ENCODE data around the gene TRIM47. TPM values are rescaled to one million over a fixed set of nuclear protein-coding genes. Genes with fewer than 3 reads are reported as not detected.

TRIM47 gene
- total and polyA plus RNA-seq, 8 donors: 13.4 to 63.8 (median 20.8) TPM

DNA sequence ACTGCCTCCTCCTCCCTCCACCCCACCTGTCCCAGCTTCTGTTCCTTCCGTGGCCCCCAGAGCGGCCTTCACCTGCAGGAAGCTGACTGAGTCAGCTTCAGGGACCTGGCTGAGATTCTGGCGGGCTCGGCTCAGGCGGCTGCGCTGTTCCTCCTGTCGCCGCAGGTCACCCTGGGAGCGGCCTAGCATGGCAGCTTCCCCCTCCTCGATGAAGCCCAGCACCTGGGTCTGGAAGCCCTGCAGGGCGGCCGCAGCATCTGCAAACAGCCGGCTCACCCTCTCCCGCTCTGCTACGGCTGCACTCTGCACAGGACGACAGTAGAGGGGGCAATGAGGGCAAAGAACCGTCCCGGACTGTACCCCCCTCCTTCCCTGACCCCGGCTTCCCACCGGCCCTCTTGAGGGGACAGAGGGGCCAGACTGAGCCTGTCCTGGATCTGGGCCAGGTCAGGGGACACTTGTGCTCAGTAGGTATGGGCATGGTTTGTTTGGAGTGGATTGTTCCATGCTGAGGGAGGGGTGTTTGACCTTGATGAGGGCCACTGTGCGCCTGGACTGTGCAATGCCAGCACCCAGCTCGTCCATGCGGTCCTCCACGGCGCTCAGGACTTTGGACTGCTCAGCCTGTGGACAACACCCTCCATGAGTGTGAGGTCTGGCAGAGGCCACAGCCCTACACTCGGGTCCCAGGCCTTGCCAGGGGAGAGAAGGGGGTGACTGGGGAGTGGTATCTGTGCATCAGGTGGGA lies 2.0 kb downstream of the TRIM47 start:
- H3K4me1 ChIP-seq: peaks cover 29 to 72% of the 10 kb centered on the region in 2 donors
- peak in 1 of 4 donors; percentile 77 for DNase-seq
- intact Hi-C loops (cut with DNase I): no loop called here
- TF ChIP-seq, protein P1, sequence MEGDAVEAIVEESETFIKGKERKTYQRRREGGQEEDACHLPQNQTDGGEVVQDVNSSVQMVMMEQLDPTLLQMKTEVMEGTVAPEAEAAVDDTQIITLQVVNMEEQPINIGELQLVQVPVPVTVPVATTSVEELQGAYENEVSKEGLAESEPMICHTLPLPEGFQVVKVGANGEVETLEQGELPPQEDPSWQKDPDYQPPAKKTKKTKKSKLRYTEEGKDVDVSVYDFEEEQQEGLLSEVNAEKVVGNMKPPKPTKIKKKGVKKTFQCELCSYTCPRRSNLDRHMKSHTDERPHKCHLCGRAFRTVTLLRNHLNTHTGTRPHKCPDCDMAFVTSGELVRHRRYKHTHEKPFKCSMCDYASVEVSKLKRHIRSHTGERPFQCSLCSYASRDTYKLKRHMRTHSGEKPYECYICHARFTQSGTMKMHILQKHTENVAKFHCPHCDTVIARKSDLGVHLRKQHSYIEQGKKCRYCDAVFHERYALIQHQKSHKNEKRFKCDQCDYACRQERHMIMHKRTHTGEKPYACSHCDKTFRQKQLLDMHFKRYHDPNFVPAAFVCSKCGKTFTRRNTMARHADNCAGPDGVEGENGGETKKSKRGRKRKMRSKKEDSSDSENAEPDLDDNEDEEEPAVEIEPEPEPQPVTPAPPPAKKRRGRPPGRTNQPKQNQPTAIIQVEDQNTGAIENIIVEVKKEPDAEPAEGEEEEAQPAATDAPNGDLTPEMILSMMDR (IDR thresholded peaks at IDR 0.05): peak in 1 of 2 donors; percentile 40
- peaks cover 0 to 39% of the 10 kb centered on the region in 2 donors for H3K27me3 ChIP-seq
- peak overlapping the region; percentile 90 to 94 for H3K27ac ChIP-seq
- no peaks in the 10 kb centered on the region for H3K9me3 ChIP-seq
- peak; percentile 23 for ATAC-seq
- peak overlapping the region; percentile 58 to 74 for H3K4me3 ChIP-seq
- peaks cover 0 to 22% of the 10 kb centered on the region in 2 donors for H3K36me3 ChIP-seq

DNA sequence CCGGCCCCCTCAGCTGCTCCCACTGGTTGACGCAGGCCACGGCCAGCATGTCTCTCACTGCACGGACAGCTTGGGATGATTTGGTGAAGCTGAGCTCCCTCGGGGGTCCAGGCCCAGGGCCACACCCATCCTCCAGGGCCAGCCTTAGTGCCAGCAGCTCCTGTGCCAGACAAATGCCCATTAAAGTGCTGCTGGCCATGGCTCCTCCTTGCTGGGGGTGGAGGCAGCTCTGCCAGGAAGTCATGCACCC lies 2.5 kb downstream of the TRIM47 start:
- DNase-seq: peak in 1 of 4 donors; percentile 89
- H3K9me3 ChIP-seq: no peaks in the 10 kb centered on the region
- H3K27me3 ChIP-seq: peaks cover 0 to 39% of the 10 kb centered on the region in 2 donors
- peaks cover 29 to 72% of the 10 kb centered on the region in 2 donors for H3K4me1 ChIP-seq
- TF ChIP-seq, protein P1 (IDR thresholded peaks at IDR 0.05): no peak
- peak overlapping the region; percentile 90 to 94 for H3K27ac ChIP-seq
- peaks cover 0 to 22% of the 10 kb centered on the region in 2 donors for H3K36me3 ChIP-seq
- peak; percentile 38 for ATAC-seq
- H3K4me3 ChIP-seq: peak overlapping the region in 1 of 2 donors; percentile 74
- intact Hi-C loops (cut with DNase I): no loop called here

DNA sequence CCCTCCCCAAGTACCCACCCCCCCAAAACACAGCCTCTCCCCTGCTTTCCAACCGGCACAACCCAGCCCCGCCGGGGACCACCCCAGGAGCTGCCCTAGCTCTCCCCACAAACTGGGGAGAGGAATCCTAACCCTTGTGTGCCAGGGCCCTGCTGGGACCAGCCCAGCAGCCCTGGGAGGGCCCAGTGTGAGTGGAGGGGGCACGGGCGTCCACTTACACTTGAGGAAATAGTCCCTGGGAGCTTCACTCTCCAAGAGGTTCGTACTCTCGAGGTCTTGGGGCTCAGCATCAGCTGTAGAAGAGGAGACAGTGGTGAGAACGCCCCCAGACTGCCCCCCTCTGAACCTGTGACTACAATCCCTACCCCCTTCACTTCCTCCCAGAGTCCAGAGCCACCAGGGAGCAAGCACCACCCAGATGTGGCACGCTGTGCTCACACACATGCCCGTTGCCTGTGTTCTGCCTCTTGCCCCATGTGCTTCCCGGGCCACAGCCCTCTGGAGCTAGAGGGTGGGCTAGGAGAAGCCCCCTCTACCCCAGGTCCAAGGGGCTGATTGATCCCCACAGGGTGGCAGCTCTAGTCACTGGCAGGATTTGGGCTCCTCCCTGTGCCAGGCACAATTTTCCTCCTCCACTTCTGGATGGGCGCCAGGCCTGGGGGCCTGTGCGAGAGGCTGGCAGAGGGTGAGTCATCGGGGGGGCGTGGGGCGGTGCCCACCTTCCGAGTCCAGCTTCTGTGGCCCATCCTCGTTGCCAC lies 3.0 kb downstream of the TRIM47 start:
- peaks cover 0 to 22% of the 10 kb centered on the region in 2 donors for H3K36me3 ChIP-seq
- peaks cover 0 to 39% of the 10 kb centered on the region in 2 donors for H3K27me3 ChIP-seq
- peak overlapping the region in 1 of 2 donors; percentile 74 for H3K4me3 ChIP-seq
- H3K27ac ChIP-seq: peak overlapping the region; percentile 90 to 94
- peaks cover 29 to 72% of the 10 kb centered on the region in 2 donors for H3K4me1 ChIP-seq
- TF ChIP-seq, protein P1 (IDR thresholded peaks at IDR 0.05): no peak
- peak in 1 of 4 donors; percentile 53 for DNase-seq
- no peaks in the 10 kb centered on the region for H3K9me3 ChIP-seq
- ATAC-seq: no peak
- intact Hi-C loops (cut with DNase I): no loop called here

DNA sequence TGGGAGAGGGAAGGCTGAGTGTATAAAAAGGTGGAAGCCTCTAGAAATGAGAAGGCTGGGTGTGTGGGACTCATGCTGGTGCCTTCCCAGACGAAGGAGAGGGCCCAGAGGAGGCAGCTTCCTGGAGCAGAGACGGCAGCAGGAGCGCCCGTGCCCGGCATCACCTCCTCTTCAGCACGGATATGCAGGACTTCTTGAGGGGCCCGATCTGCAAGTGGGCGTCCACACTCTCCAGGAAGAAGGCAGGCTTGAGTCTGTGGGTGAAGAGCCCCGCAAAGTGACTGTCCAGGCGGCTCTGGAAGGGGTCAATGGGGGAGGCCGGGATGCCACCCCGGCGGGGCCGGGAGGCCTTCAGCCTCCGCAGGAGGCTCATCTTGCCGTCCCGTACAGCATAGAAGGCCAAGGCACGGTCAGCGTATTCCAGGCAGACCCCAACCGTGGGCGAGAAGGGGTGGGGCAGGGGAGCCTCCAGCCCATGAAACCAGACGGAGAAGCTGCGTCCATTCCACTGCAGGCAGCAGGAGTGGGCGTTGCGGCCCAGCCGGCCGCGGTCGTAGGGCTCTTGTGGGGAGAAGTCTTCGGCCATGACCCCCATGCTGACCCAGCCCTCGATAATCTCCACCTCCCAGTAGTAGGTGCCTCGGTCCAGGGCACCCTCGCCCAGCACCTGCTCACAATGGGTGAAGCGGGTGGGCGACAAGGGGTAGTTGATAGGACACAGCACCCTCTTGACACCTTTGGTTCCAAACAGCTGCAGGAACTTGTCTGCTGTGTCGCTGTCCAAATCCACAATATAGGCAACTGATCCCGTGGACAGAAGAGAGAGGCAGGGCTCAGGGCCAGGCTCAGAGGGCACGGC lies 3.8 kb downstream of the TRIM47 start:
- no peaks in the 10 kb centered on the region for H3K9me3 ChIP-seq
- no peak overlapping the region for H3K4me3 ChIP-seq
- peaks cover 0 to 39% of the 10 kb centered on the region in 2 donors for H3K27me3 ChIP-seq
- no peak for DNase-seq
- intact Hi-C loops (cut with DNase I): no loop called here
- peaks cover 0 to 22% of the 10 kb centered on the region in 2 donors for H3K36me3 ChIP-seq
- no peak for ATAC-seq
- peaks cover 34 to 72% of the 10 kb centered on the region in 2 donors for H3K4me1 ChIP-seq
- TF ChIP-seq, protein P1 (IDR thresholded peaks at IDR 0.05): no peak
- H3K27ac ChIP-seq: peak overlapping the region in 1 of 2 donors; percentile 90
